GM21576 (cell line): ENCODE results near the gene ENPP7.
A peak's percentile ranks its signal among the peaks of the same experiment; 100 is the strongest.

Experiments
- ATAC-seq: cut with Tn5 transposase; IDR thresholded peaks from one replicate; pipeline ENCODE4 v1.9.1; 2021; ENCODE audit warnings: mild to moderate bottlenecking, moderate library complexity; ENCODE audit not compliant: unreplicated experiment

Gene ENPP7

DNA sequence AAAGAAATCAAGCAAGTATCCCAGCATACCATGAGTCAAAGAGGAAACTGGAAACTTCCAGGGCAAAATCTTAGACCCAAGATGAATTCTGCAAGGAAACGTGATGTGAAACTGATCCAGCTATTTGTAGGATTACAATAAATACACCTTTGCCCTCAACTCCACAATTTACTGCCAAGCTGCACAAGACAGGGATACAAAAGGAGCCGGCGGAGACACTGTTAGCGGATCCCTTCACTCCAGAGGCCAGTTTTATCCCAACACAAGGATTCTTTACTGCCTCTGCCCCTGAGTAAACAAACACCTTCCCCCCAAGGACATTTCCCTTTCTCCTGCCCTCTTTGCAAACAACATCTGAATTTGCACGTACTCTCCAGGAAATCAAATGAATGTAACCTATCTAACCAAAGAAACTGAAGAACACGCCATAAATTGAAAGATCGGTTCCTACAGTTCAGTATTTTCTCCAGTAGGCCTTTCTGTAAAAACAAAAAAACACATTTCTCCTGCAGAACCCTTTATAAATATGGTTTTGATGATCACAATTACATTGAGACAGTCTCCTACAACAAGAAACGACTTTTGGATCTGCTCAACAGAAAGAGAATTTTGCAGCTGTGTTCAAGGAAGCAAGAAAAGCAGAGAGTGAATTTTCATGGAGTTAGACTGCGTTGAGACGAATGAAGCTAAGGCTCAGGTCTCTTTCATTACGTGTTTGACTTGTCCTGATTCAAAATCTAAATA lies 45.8 kb downstream of the ENPP7 start:
- no peak for ATAC-seq

DNA sequence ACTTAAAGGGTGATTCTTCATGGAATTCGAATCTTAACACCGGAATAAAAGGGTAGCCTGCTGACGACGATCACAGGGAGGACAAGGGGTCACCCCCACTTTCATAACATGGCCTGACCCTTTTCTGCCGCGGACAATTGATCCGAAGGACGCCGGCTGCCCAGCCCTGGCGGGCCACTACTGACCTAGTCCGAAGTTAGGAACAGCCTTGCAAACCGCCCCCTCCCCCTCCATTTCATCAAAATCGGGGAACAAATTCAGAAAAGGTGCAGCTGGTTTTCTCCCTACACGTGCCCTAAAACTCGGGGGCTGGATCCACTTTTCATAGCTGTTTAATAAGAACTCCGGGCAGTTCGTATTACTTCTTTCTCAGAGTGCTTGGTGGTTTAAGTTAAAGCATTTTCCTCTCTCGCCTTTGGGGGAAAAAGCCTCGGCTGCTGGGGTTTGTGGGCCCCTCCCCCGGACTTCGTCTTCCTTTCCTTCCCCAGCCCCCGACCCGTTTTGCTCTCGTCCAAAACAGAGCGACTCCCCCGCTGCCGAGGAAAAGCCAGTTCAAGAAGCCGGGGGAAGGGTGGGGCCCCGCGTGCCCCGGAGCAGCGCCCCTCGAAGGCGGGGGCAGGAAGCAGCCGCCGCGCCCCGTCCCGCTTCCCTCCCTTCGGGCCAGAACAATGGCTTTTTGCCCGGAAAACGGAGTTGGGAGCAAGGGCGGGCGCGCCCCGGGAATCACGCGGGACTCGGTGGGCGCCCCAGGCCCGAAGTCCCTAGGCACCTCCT lies 46.6 kb downstream of the ENPP7 start:
- ATAC-seq, result no peak

DNA sequence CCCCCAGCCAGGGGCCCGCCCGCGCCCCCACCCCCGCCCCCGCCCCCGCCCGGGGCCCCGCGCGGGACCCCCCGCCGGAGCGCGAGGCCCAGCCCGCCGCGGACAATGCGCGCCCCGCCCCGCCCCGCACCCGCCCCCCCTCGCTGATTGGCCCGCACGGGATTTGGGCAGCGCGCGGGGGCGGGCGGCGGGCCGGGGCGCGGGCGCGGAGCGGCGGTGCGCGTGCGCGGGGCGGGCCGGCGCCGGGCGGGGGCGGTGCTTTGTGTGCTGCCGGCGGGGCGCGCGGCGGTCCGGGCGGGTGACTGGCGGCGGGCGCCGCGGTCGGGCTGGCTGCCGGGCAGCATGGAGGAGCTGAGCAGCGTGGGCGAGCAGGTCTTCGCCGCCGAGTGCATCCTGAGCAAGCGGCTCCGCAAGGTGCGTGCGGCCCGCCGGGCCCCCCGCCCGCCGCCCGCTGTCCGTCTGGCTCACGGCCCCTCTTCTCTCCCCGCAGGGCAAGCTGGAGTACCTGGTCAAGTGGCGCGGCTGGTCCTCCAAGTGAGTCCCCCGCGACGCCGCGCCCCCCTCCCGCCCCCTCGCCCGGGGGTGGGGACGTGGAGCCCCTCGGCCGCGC lies 47.3 kb downstream of the ENPP7 start, which contains the start of gene CBX2:
TSS of gene CBX2 (plus strand) at position 255 of the 610 bp plus-strand sequence. CDS start at position 343, 88 bp downstream.
- ATAC-seq, result peak; percentile 63

DNA sequence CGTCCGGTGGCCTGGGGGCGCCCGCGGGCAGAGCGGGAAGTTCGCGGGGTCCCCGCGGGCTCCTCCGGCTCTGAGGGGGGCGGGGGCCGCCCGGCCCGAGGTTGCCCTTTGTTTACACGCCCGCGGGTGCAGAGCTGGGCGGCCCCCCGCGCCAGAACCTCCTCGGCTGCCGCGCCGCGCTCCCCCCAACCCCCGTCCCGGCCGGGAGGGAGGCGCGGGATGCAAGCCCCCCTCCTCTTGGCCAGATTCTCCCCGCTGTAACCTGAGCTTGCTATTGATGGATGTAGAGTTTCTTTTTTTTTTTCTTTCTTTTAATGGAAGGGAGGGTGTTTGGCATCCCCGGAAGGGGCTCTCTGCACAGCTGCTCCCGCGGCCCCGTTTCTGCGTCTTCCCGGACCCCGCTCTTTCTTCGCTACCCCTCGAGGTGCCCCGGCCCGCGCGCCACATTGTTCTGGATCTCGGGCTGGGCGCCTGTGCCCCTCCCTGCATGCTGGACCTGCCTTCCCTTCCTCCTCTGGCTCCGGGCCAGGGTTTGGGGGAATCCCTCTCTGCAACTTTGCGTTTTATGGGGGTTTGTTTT lies 47.9 kb downstream of the ENPP7 start:
- no peak for ATAC-seq

DNA sequence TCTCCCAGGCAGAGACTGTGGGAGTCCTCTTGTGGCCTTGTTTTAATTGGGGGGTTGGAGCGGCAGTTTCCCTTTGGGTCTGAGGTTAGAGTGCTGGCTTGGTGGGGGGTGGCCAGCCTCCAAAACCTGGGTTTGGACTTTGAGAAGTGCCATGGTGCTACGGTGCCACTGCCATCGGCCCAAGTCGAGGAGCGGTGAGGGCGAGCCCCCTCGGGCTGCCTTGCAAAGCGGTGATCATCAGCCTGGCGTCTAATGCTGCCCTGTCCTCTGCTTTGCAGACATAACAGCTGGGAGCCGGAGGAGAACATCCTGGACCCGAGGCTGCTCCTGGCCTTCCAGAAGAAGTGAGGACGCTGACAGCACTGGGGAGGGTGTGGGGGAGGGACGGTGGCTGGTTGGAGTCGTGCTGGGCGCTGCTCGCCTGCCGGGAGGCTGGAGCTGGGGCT lies 48.4 kb downstream of the ENPP7 start:
- no peak for ATAC-seq

DNA sequence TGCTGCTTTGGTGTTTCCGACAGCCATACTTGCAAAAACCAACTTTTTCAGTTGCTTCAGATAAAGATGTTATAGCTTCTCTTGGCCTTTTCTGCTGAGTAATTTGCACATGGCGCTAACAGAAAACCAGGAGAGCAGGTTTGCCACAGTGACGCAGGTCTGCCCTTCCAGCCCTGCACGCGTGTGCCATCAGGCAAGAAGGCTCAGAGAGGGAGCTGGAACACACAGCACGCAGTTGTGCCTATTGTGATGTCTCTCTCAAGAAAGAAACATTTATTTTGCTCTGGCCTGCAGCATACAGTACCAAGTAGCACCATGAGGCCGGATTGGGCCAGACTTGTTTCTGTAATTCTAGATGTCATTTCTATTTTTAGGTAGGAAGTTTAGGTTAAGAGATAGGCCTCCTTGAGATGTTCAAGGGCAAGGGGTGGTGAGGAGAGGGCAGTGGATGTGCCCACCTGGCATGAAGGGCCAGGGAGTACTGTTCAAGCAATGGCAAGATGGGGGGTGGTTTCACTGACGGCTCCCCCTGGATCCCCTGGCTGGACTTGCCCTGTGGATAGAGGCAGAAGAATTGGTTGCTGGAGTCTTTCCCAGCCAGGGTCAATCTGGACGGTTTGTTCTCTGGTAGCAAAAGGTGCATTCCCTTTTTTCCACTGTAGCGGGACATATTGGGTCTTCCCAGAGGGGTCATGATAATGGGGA lies 49.1 kb downstream of the ENPP7 start:
- no peak for ATAC-seq

DNA sequence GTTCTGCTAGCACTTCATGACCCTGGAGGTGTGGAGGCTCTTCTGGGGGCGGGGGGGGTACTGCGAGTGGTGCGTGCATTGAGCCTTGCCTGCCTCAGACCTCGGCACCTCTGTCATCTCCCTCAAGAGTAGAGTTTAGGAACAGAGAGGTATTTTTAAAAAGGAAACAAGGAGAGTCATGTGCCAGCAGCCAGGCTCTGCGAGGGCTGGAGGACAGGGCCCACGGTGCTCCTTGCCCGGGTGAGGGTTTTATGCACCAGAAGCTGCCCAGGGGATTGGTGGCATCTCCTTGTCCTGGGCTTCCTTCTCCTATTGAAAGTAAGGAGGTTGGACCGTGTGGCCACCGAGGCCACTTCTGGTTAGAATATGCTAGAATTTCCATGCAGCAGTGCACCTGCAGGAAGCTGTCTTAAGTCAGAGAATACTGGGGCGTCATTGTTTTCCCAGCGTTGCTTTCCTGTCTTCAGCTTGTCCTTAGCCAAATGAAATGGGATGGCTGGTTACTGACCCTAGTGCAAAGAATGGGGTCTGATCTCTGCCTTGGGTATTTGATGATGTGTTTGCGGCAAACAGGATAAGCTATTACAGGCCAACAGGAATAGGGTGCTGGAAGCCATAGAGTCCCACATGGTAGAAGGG lies 50.4 kb downstream of the ENPP7 start:
- ATAC-seq, result no peak

DNA sequence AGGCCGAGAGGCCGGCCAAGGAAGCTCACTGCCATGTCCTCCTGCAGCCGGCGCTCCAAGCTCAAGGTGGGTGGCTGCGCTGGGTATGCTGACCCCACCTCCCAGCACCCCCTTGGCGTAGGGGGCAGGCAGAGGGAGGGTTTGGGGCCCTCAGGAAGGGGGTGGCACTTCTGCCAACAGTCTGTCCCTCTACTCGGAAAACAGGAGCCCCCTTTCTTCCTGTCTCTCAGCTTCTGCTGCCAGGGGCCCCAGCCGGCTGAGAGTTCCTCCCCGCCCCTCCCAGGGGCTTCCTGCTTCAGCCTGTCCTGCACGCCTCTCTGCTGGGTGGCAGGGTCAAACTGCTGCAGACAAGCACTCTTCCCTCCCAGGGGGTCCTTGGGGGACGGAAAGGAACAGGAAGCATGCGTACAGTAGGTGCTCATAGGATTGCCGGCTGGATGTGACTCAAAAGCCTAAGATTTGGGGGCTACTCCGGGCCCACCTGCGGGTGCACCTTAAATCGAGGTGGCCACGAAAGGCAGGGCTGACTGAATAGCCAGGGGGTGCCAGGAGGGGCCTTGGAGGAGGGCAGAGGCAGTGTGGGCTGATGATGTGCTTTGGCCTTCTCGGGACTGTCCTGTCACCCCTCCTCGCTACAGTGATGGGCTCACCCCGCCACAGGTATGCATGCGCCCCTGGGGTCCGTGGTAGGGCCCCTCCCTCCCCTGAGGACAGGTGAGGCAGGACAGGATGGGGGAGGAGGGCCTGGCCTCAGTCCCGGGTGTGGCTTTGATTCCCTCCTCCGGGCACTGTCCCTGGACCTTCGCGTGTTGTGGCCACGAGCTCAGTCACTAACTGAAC lies 51.2 kb downstream of the ENPP7 start:
- no peak for ATAC-seq

DNA sequence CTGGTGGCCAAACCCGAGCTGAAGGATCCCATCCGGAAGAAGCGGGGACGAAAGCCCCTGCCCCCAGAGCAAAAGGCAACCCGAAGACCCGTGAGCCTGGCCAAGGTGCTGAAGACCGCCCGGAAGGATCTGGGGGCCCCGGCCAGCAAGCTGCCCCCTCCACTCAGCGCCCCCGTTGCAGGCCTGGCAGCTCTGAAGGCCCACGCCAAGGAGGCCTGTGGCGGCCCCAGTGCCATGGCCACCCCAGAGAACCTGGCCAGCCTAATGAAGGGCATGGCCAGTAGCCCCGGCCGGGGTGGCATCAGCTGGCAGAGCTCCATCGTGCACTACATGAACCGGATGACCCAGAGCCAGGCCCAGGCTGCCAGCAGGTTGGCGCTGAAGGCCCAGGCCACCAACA lies 53.1 kb downstream of the ENPP7 start:
- ATAC-seq, result no peak

DNA sequence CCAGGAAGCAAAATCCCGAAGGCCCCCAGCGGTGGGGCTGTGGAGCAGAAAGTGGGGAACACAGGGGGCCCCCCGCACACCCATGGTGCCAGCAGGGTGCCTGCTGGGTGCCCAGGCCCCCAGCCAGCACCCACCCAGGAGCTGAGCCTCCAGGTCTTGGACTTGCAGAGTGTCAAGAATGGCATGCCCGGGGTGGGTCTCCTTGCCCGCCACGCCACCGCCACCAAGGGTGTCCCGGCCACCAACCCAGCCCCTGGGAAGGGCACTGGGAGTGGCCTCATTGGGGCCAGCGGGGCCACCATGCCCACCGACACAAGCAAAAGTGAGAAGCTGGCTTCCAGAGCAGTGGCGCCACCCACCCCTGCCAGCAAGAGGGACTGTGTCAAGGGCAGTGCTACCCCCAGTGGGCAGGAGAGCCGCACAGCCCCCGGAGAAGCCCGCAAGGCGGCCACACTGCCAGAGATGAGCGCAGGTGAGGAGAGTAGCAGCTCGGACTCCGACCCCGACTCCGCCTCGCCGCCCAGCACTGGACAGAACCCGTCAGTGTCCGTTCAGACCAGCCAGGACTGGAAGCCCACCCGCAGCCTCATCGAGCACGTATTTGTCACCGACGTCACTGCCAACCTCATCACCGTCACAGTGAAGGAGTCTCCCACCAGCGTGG lies 53.7 kb downstream of the ENPP7 start:
- ATAC-seq, result no peak

DNA sequence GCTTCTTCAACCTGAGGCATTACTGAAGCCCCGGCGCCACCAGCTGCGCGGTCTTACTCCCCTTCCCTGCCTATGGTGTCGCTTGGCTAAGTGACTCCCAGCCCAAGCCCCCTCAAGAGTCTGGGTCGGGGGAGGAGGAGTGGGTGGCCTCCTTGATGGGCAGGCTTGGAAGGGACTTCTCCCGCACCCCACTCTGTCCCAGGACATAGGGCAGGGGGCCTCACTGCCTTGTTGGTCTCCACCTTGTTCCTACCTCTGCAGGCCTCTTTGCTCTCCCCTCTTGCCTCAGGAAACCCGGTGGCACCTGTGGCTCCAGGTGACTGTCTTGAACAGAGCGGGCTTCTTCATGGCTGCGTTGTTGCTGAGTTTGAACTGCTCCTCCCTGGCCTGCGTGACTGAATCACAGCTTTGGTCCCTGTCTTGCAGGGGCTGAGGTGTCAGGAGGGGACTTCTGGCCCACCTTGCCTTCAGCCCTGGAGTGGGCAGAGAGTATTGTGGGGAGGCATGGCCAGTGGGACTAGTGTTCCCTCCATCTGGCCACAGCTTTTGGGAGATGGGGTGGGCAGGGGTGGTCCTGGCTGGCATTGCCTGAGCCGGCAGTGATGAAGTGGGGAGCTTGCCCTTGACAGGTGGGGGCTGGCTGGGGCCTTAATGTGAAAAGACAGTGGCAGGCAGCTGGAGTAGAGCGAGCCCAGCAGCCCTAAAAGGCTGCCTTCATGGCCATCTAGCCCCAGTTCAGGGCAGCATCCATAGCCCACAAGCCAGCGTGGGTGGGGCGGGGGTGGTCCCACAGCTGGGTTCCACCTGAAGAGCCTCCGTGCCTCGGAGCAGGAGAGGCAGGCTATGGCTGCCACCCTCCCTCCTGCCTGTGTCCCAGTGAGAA lies 54.5 kb downstream of the ENPP7 start:
- ATAC-seq, result no peak

DNA sequence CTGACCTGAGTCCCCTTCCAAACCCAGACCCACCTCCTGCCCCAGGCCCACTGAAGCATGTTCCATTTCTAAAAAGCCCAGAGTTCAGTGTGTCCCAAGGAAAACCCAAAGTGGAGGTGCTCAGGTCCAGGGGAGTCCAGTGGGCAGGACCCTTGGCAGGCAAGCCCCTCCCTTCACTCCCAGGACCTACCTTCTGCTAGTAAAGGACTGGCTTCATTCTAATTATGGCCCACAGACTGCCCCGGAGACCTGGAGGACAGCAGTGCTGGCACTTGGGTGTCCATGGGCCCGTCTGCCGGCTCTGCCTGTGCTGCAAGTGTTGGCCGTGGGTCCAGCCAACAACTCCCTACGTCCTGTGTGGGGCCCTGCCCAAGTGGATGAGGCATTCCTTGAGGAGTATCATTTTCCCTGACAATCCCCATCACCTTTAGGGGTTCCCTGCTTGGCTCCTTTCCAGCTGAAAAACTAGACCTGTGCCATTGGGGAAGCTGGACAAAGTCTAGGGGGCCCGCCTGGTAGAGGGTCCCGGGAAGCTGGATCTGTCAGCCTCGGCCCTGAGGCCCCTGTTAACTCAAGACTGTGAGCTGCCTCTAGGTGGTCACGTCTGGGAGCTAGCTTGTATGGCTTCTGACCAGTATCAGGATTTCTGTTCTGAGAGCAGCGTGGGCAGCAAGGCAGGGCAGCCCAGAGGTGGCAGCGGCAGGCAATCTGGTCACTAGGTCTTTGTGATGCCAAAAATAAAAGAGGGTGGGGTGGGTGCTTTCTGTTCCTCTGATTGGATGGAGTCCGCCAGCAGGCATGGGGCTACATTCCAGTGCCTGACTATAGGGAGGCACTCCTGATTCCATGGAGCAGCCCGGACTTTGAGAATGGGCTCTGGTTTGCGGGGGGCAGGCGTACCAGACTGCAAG lies 55.4 kb downstream of the ENPP7 start:
- no peak for ATAC-seq

DNA sequence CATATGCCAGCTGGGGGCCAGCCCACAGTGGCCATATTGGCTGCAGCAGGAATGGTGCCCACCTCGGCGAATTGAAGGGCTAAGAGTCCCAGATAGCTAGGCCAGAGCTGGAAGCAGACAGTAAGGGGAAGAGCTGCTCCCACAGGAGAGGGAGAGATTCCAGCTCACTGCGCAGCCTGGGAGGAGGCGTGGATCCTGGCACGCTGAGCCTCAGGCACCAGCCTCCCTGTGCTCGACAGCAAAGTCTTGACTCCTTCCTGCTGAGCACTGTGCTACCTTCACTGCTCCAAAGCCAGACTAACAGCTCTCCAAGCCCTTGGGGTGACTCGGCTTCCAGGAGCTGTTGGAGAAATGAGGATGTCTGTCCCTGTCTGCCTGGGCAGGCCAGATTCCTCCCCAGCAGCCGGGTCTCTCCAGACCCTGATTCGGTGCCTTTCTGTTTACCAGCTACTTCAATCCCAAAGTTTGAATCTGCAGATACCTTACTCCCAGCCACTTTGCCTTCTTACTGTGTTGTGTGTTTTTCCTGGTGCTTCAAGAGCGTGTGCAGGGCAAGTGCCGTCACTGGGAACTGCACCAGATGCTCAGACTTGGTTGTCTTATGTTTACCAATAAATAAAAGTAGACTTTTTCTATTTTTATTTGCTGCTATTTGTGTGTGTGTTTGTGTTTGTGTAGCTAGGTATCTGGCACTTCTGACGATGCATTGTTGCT lies 56.3 kb downstream of the ENPP7 start:
- no peak for ATAC-seq

DNA sequence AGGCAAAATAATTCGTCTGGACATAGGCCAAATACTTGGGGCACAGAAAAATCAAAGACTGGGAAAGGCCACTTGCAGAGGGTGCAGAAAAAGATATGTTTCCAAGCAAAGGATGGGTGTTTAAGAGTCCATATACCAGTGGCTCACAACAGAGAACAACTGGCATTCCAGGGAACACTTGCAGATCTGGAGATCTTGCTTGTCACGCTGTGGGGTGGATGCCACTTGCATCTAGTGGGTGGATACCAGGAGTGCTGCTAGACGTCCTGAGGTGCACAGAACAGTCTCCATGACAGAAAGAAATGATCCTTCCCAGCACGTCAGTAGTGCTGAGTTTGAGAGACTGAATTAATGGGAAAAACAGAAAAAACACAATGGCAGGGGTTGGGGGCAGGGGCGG lies 57.7 kb downstream of the ENPP7 start:
- no peak for ATAC-seq

DNA sequence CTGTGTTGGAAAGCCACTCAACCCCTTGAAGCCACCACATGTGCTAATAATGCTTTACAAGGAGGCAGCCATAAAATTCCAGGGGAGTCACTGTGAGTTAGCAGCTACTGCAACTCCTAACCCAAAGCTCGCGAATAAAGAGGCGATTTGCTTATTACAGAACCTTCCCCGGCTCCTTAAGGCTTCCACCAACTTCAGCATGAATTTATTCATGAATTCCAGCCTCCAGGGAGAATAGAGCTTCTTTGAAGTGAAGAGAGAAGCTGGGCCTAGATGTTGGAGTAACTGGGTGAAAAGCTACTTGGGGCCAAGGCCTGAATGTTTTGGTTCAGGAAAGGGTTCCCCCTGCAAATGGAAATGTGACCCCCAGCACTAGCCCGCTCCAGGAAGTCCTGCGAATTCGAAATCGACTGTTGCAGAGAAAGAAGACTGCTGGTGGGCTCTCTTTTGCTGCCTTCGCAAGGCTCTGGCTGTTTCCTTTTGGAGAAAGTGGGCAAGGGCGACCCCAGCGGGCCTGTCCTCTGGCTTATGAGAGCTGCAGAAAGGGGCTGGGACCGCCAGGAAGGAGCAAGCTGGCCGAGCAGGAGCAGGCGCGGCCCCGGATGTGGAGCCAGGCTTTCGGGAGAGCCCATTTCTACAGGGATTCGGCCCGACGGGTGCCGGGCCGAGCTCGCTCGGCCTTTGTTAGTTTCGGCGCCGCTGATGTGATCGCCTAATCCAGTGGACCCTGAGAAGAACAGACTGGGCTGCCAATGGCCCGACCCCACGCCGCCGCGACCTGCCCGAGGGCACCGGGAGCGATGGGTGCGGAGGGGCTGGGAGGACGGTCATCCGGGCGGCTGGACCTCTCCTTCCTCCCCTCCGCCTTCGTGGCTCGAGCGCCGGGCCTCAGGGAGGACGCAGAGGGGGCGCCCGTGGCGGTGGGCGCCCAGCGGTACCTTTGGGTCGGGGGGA lies 58.5 kb downstream of the ENPP7 start:
- no peak for ATAC-seq
